Mammary epithelial cell (primary cell): ENCODE results near the gene OSBPL5.

Experiments used
- EZH2 ChIP-seq: IDR thresholded peaks from 2 replicates; pipeline ENCODE4 v1.6.1; 2012; ENCODE audit warnings: low read length, inconsistent platforms, borderline replicate concordance
- TF ChIP-seq, protein P1 (sequence below), 2 donors: IDR thresholded peaks in 1 of 2; conservative IDR thresholded peaks in 1 of 2; 2 replicates each; pipeline ENCODE4 v1.5.1; 2011 to 2012; ENCODE audit warnings: inconsistent platforms in 2 of 2, low read length in 2 of 2, mild to moderate bottlenecking in 2 of 2, control low read depth in 1 of 2, low read depth in 1 of 2; ENCODE audit not compliant: insufficient read depth in 1 of 2; ENCODE audit errors: extremely low read depth in 1 of 2

DNA sequence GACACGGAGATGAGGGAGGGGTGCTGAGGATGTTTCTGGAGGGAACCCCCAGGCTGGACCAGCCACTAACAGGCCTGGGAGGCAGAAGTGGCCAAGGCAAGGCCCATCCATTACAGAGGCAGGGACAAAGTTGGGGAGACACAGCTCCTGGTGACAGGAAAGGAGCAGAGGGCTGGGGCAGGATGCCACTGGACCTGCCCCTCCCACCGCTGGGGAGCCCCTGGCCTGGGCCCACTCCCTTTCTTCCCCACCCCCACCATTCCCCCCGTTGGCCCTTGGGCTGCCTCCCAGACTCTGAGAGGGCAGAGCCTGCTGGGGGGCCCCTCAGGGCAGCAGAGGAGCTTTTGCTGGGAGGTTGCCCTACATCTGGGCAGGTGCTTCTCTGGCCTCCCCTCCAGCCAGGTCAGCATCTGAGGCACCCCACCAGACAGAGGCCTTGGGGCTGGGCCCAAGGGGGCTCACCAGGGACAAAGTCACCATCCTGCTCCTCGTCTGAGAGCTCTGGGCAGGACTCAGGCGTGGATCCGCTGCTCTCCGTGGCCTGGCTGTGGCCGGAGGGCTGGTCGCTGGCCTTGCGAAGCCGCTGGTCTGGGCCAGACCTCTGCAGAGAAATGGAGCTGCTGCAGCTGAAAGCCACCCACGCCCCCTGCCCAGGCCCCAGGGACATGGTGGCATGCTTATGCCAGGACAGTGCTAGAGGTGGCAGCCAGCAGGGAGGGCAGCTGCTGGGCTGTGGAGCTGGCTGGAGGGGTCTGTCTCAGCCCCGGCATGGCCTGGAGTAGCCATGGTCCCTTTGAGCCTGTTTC, 74.8 kb downstream of the OSBPL5 start:
- TF ChIP-seq, protein P1, sequence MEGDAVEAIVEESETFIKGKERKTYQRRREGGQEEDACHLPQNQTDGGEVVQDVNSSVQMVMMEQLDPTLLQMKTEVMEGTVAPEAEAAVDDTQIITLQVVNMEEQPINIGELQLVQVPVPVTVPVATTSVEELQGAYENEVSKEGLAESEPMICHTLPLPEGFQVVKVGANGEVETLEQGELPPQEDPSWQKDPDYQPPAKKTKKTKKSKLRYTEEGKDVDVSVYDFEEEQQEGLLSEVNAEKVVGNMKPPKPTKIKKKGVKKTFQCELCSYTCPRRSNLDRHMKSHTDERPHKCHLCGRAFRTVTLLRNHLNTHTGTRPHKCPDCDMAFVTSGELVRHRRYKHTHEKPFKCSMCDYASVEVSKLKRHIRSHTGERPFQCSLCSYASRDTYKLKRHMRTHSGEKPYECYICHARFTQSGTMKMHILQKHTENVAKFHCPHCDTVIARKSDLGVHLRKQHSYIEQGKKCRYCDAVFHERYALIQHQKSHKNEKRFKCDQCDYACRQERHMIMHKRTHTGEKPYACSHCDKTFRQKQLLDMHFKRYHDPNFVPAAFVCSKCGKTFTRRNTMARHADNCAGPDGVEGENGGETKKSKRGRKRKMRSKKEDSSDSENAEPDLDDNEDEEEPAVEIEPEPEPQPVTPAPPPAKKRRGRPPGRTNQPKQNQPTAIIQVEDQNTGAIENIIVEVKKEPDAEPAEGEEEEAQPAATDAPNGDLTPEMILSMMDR (conservative IDR thresholded peaks at IDR 0.05 in 1 of 2, IDR thresholded peaks at IDR 0.05 in 1 of 2; ENCODE audit: extremely low read depth in 1 of 2, insufficient read depth in 1 of 2, low read depth in 1 of 2, low read length in 2 of 2), result no peak
- no peak for TF ChIP-seq EZH2
